Esophagus (tissue), 2 donors: ENCODE measurements around the gene USP47. TPM values are rescaled to one million over a fixed set of nuclear protein-coding genes. Genes with fewer than 3 reads are reported as not detected.
A peak's percentile ranks its signal among the peaks of the same experiment; 100 is the strongest.

Experiments
- H3K27ac ChIP-seq, 2 donors: one replicate each; pipeline ENCODE4 v1.5.1; 2013; ENCODE audit warnings: low read depth in 2 of 2, mild to moderate bottlenecking in 2 of 2, inconsistent platforms in 1 of 2, low read length in 1 of 2, moderate library complexity in 1 of 2
- H3K27me3 ChIP-seq, 2 donors: one replicate each; pipeline ENCODE4 v1.6.1; 2013; ENCODE audit warnings: low read length in 2 of 2, control low read depth in 1 of 2, mild to moderate bottlenecking in 1 of 2; ENCODE audit not compliant: insufficient read depth in 2 of 2, control insufficient read depth in 1 of 2
- H3K36me3 ChIP-seq, 2 donors: one replicate each; pipeline ENCODE4 v1.6.1; 2013; ENCODE audit warnings: low read length in 1 of 2; ENCODE audit not compliant: control insufficient read depth in 2 of 2, insufficient read depth in 2 of 2
- H3K4me1 ChIP-seq, 2 donors: one replicate each; pipeline ENCODE4 v1.6.1; 2013; ENCODE audit warnings: low read length in 1 of 2; ENCODE audit not compliant: control insufficient read depth in 2 of 2, insufficient read depth in 2 of 2
- H3K4me3 ChIP-seq, 2 donors: one replicate each; pipeline ENCODE4 v1.5.1; 2013; ENCODE audit warnings: low read length in 2 of 2, mild to moderate bottlenecking in 2 of 2, low read depth in 1 of 2, moderate library complexity in 1 of 2
- H3K9me3 ChIP-seq, 2 donors: one replicate each; pipeline ENCODE4 v1.6.1; 2013; ENCODE audit warnings: mild to moderate bottlenecking in 2 of 2, low read depth in 1 of 2, low read length in 1 of 2, moderate library complexity in 1 of 2; ENCODE audit not compliant: control insufficient read depth in 2 of 2, insufficient read depth in 1 of 2
- WGBS, 2 donors: extraction: QIAGEN DNeasy Blood & Tissue Kit; methylation state at CpG; one replicate each; pipeline ENCODE4 v1.1.7; 2013; 5-methylcytosine and 5-hydroxymethylcytosine counted together
- polyA plus RNA-seq, 2 donors: library from polyadenylated mRNA; stranded (reverse); fragments of 200-250 nt; gene quantifications; one replicate each; pipeline ENCODE4 v1.2.3, GENCODE V29; 2013
- donor health status: healthy with polysubstance abuse.
- donor health status: Bipolar disorder and iron deficiency.

The USP47 gene
- polyA plus RNA-seq, 2 donors, result 19.7 to 20.0 TPM

DNA sequence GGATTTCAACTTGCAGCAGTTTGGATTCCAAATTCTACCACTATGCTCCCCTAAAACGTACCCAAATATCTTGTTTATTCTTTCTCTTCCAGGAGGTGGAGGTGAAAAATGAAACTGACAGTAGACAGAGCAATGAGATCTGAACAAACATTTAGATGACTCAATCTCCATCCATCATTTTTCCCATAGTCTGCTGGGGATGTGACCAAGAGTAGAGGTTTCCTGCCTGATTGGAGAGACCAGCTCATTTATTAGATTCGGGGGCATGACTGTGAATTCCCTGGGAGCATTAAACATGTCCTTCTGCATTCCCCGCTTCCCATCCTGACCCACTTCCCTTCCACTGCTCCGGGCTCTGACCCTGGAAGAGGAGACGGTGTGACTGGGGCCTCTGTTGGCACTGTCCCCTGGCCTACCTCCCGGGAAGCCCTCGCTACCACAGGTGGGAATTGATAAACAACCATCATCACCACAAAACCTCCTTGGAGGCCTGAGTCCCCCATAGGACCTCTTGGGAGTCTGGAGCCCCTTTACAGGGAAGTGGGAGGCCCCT is 146.4 kb downstream of the USP47 start:
- no peaks in the 10 kb centered on the region for H3K9me3 ChIP-seq
- H3K4me3 ChIP-seq, result no peak overlapping the region
- H3K27me3 ChIP-seq, result no peaks in the 10 kb centered on the region
- H3K36me3 ChIP-seq, result no peaks in the 10 kb centered on the region
- WGBS, 2 donors, result 70 to 76% methylated on average over 7 of the region's 7 CpGs
- no peak overlapping the region for H3K27ac ChIP-seq
- no peaks in the 10 kb centered on the region for H3K4me1 ChIP-seq

DNA sequence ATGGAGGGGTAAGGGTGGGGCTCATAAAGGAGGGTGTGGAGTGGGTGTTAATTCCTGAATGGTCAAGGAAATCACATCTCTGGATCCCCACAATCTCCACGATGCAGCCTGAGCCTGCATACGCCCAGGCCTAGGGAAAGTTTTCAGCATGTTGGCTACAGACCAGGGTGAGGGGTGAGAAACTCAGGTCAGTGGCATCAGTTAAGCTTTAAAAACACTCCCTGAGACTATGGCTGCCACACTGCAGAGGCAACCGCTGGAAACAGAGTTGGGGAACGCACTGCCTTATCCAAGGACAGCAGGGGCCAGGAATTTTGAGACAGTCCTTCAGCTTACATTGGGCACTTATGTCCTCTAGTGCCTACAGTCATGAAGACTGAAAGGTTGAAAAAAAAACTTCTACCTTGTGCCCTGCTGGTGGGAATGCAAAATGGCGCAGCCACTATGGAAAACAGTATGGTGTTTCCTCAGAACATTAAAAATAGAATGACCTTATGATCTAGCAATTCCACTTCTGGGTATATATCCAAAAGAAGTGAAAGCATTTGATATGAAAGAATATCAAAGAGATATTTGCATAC is 147.0 kb downstream of the USP47 start:
- H3K27me3 ChIP-seq, result no peaks in the 10 kb centered on the region
- H3K4me3 ChIP-seq, result no peak overlapping the region
- no peaks in the 10 kb centered on the region for H3K4me1 ChIP-seq
- no peak overlapping the region for H3K27ac ChIP-seq
- 83 to 87% methylated on average over 5 of the region's 5 CpGs for WGBS, 2 donors
- H3K9me3 ChIP-seq, result no peaks in the 10 kb centered on the region
- H3K36me3 ChIP-seq, result no peaks in the 10 kb centered on the region

DNA sequence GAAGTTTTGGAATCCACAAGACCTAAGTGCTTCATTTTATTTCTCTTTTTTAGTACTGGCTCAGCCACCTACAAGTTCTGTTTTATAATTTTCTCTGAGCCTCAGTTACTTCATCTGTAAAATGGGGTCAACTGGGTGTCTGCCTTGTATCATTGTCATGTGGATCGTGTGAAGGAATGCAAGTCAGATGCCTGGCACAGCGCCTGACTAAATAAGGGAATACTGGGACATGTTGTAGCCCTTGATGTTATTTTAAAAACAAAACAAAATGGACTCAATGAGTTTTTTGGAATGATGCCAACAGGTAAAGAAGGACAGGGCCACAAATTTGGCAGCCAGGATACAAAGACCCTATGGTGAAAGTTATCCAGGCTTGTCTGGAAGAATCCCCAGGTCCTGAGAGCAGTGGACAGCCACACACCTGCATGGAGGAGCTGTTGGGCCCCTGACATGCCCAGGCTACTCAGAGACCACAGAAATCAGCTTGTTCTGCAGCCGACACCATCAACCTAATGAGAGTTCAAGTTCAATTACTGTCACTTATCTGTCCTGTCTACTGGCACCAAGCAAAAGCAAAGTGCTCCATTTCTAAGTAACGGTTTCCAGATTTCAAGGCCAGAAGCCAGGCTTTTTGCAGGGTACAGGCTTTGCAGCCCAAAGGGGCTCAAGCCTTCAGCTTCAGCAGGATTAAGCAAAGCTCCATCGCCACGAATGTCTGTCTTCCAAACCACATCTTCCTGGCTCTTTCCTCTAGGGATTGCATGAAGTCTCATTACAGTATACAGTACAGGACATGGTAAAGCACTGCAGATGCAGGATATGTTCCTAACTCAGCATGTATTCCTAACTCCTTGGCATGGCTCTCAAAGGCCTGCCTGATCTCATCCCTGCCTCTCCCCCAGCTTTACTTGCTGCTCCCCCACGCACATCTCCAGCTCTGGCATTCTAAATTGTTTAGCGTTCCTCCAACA is 148.3 kb downstream of the USP47 start:
- no peaks in the 10 kb centered on the region for H3K9me3 ChIP-seq
- 62 to 74% methylated on average over 8 of the region's 8 CpGs for WGBS, 2 donors

DNA sequence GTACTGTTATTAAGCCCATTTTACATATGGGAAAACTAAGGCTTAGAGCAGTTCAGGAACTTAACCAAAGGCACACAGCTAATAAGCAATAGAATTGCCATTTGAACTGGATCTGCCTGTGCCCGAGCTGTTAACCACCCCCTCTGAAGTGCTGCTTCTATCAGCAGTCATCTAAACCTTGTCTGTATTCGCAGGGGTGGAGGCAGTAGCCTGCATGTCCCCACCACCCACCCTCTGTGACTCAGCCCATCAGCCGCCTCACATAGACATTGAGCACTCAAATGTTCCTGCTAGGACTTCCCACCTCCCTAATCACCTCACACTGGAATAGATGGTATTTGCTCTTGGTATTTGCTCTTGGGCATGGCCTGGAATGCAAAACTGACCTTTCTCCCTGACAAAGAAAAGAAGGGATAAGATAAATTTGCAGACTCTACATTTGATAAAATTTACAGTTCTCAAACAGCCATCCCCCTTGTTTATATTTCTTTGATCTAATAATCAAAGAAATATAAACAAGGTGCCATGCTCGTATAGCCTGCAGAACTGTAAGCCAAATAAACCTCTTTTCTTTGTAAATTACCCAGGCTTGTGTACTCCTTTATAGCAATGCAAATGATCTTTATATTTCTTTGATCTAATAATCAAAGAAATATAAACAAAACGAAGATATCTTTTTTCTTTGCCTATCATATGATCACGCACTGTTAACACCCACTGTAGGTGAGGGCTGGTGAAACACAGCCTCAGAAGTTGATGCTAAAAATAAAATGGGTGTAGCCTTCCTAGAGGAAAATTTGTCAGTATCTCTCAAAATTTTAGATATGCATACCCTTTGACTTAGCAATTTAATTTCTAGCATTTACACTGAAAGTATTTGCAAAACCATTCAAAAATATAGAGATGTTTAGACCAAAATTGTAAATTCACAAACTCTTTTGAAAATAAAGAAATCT is 150.8 kb downstream of the USP47 start:
- H3K9me3 ChIP-seq, result no peaks in the 10 kb centered on the region
- peaks cover 0 to 8% of the 10 kb centered on the region in 2 donors for H3K4me1 ChIP-seq
- H3K27ac ChIP-seq, result no peak overlapping the region
- no peak overlapping the region for H3K4me3 ChIP-seq
- WGBS, 2 donors, result 68 to 75% methylated on average over 6 of the region's 6 CpGs
- no peaks in the 10 kb centered on the region for H3K36me3 ChIP-seq
- no peaks in the 10 kb centered on the region for H3K27me3 ChIP-seq

More for the DNA sequence above, 148.3 kb downstream of the USP47 start:
- Histone ChIP-seq H3K4me3 (no peak overlapping the region), H3K4me1 (no peaks in the 10 kb centered on the region), H3K36me3 (no peaks in the 10 kb centered on the region), H3K27ac (no peak overlapping the region), H3K27me3 (no peaks in the 10 kb centered on the region)

GRCh38 chr11:11993839-11994238 is 152.1 kb downstream of the USP47 start:
- H3K4me1 ChIP-seq, result peaks cover 0 to 8% of the 10 kb centered on the region in 2 donors
- 39 to 53% methylated on average over 8 of the region's 8 CpGs for WGBS, 2 donors
- no peaks in the 10 kb centered on the region for H3K9me3 ChIP-seq
- no peaks in the 10 kb centered on the region for H3K36me3 ChIP-seq
- H3K27ac ChIP-seq, result no peak overlapping the region
- H3K4me3 ChIP-seq, result no peak overlapping the region
- H3K27me3 ChIP-seq, result no peaks in the 10 kb centered on the region

GRCh38 chr11:11995601-11996000 is 153.8 kb downstream of the USP47 start:
- Histone ChIP-seq H3K27me3 (no peaks in the 10 kb centered on the region), H3K9me3 (no peaks in the 10 kb centered on the region), H3K36me3 (no peaks in the 10 kb centered on the region), H3K4me3 (no peak overlapping the region), H3K4me1 (peaks cover 0 to 8% of the 10 kb centered on the region in 2 donors), H3K27ac (no peak overlapping the region)
- WGBS, 2 donors, result 78 to 83% methylated on average over 6 of the region's 6 CpGs

- Histone ChIP-seq H3K27me3 (no peaks in the 10 kb centered on the region), H3K4me1 (peaks cover 0 to 8% of the 10 kb centered on the region in 2 donors), H3K4me3 (no peak overlapping the region), H3K27ac (no peak overlapping the region), H3K9me3 (no peaks in the 10 kb centered on the region), H3K36me3 (no peaks in the 10 kb centered on the region)
- WGBS, 2 donors, result 71 to 78% methylated on average over 11 of the region's 11 CpGs
These were observed 154.7 kb downstream of the USP47 start for GRCh38 chr11:11996321-11997048.

DNA sequence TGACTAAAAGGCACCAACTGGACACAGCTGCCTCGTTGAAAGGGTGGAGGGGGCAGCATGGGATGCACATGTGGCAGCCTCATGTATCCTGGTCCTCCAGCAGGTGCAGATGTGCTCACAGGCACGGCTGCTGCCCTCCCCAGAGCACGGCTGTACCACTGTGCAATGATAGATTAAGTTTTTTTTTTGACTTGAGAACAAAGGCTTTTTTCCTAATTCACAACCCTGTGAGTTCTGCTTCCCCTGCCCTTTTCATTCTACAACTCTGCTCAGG is 155.2 kb downstream of the USP47 start:
- Histone ChIP-seq H3K4me3 (no peak overlapping the region), H3K27ac (peak overlapping the region in 1 of 2 donors; percentile 28), H3K27me3 (no peaks in the 10 kb centered on the region), H3K36me3 (no peaks in the 10 kb centered on the region), H3K4me1 (peaks cover 0 to 8% of the 10 kb centered on the region in 2 donors), H3K9me3 (no peaks in the 10 kb centered on the region)
- 43 to 57% methylated on average over 3 of the region's 3 CpGs for WGBS, 2 donors
